DND-41 (cell line): ENCODE measurements around the gene INTS1.

Source experiments
- ATAC-seq: fragments of 200-7000 bp; cut with Tn5 transposase; 3 replicates; pipeline ENCODE4 v1.9.1; 2021; ENCODE audit warnings: low read depth; ENCODE audit not compliant: insufficient read depth
- DNase-seq: peaks from one replicate; pipeline ENCODE4 v3.0.0-alpha.2; 2020
- H2AFZ ChIP-seq: 2 replicates; pipeline ENCODE4 v1.6.0; 2012; ENCODE audit warnings: low read depth, low read length
- H3K27ac ChIP-seq: 2 replicates; pipeline ENCODE4 v1.5.1; 2012; ENCODE audit warnings: low read length, inconsistent platforms
- H3K27me3 ChIP-seq: fragments of 200-600 bp; sonication (generic); 2 replicates; pipeline ENCODE4 v1.6.0; 2012; ENCODE audit warnings: low read length, mild to moderate bottlenecking, inconsistent platforms; ENCODE audit not compliant: insufficient read depth, poor library complexity
- H3K36me3 ChIP-seq: 2 replicates; pipeline ENCODE4 v1.5.1; 2012; ENCODE audit warnings: low read length, inconsistent platforms; ENCODE audit not compliant: insufficient read depth
- H3K4me1 ChIP-seq: 2 replicates; pipeline ENCODE4 v1.5.1; 2012; ENCODE audit warnings: mild to moderate bottlenecking, low read length; ENCODE audit not compliant: insufficient read depth
- H3K4me2 ChIP-seq: 2 replicates; pipeline ENCODE4 v1.6.0; 2012; ENCODE audit warnings: mild to moderate bottlenecking, moderate library complexity, low read length, inconsistent platforms; ENCODE audit not compliant: insufficient read depth
- H3K4me3 ChIP-seq, 2 experiments: fragments of 200-600 bp in 1 of 2; shearing (Covaris generic) in 1 of 2; 2 replicates each; pipeline ENCODE4 v1.5.1; 2012 to 2016; ENCODE audit warnings: inconsistent platforms in 2 of 2, low read length in 2 of 2, mild to moderate bottlenecking in 2 of 2, low read depth in 1 of 2, moderate library complexity in 1 of 2
- H3K79me2 ChIP-seq: 2 replicates; pipeline ENCODE4 v1.6.0; 2012; ENCODE audit warnings: low read length, inconsistent platforms; ENCODE audit not compliant: insufficient read depth
- H3K9ac ChIP-seq: 2 replicates; pipeline ENCODE4 v1.6.0; 2012; ENCODE audit warnings: low read depth, mild to moderate bottlenecking, inconsistent platforms, low read length, moderate library complexity
- H3K9me3 ChIP-seq: 2 replicates; pipeline ENCODE4 v1.5.1; 2012; ENCODE audit warnings: low read length, moderate library complexity, mild to moderate bottlenecking, inconsistent platforms; ENCODE audit not compliant: insufficient read depth, severe bottlenecking
- H4K20me1 ChIP-seq: 2 replicates; pipeline ENCODE4 v1.6.0; 2012; ENCODE audit warnings: low read length; ENCODE audit not compliant: insufficient read depth
- CTCF ChIP-seq: IDR thresholded peaks from 2 replicates; pipeline ENCODE4 v1.5.1; 2012; ENCODE audit warnings: borderline replicate concordance, low read length, moderate library complexity, mild to moderate bottlenecking; ENCODE audit not compliant: poor library complexity, severe bottlenecking; ENCODE audit errors: extremely low read depth
- EZH2 ChIP-seq: IDR thresholded peaks from 3 replicates; pipeline ENCODE4 v1.6.1; 2012; ENCODE audit warnings: borderline replicate concordance, low read depth, mild to moderate bottlenecking, moderate library complexity, low read length, inconsistent platforms; ENCODE audit not compliant: severe bottlenecking

INTS1 gene

GRCh38 chr7:1425292-1426136 lies 78.7 kb downstream of the INTS1 start:
- Histone ChIP-seq H3K79me2 (no peaks in the 10 kb centered on the region), H3K27me3 (peaks cover 10% of the 10 kb centered on the region), H2AFZ (no peak overlapping the region), H3K4me2 (no peak overlapping the region), H3K9me3 (no peaks in the 10 kb centered on the region), H3K9ac (no peak overlapping the region), H3K27ac (no peak overlapping the region), H4K20me1 (no peaks in the 10 kb centered on the region), H3K4me1 (no peaks in the 10 kb centered on the region), H3K36me3 (no peaks in the 10 kb centered on the region), H3K4me3 (no peak overlapping the region)
- TF ChIP-seq EZH2 (no peak), CTCF (no peak)
- ATAC-seq: peak; percentile 55; the same call in 1 of the 3 replicates
- DNase-seq: no peak

GRCh38 chr7:1424041-1424440 lies 80.1 kb downstream of the INTS1 start:
- TF ChIP-seq EZH2: no peak
- TF ChIP-seq CTCF: no peak
- no peak overlapping the region for H3K4me3 ChIP-seq
- no peak overlapping the region for H3K4me2 ChIP-seq
- H3K27ac ChIP-seq: no peak overlapping the region
- peaks cover 10% of the 10 kb centered on the region for H3K27me3 ChIP-seq
- H4K20me1 ChIP-seq: no peaks in the 10 kb centered on the region
- H3K9me3 ChIP-seq: no peaks in the 10 kb centered on the region
- H2AFZ ChIP-seq: no peak overlapping the region
- no peaks in the 10 kb centered on the region for H3K36me3 ChIP-seq
- no peaks in the 10 kb centered on the region for H3K79me2 ChIP-seq
- no peak overlapping the region for H3K9ac ChIP-seq
- DNase-seq (no peak), ATAC-seq (no peak)
- no peaks in the 10 kb centered on the region for H3K4me1 ChIP-seq

GRCh38 chr7:1423264-1423811 lies 80.9 kb downstream of the INTS1 start:
- H3K9ac ChIP-seq: no peak overlapping the region
- no peaks in the 10 kb centered on the region for H4K20me1 ChIP-seq
- no peaks in the 10 kb centered on the region for H3K9me3 ChIP-seq
- H3K4me3 ChIP-seq: no peak overlapping the region
- H2AFZ ChIP-seq: no peak overlapping the region
- no peak for DNase-seq
- no peak overlapping the region for H3K27ac ChIP-seq
- TF ChIP-seq EZH2 (no peak), CTCF (no peak)
- H3K4me1 ChIP-seq: no peaks in the 10 kb centered on the region
- no peak overlapping the region for H3K4me2 ChIP-seq
- H3K36me3 ChIP-seq: no peaks in the 10 kb centered on the region
- H3K27me3 ChIP-seq: peaks cover 10% of the 10 kb centered on the region
- no peaks in the 10 kb centered on the region for H3K79me2 ChIP-seq
- ATAC-seq: no peak
